ENCODE measurements around the gene CLCNKA.
"Not testable (repeated sequence)": the region's sequence is repeated elsewhere in the genome, so short reads cannot be mapped to it uniquely, and the experiment has no call there.

The CLCNKA gene

GRCh38 chr1:16046842-16047241, 25.0 kb downstream of the CLCNKA start:
- no peak for DNase-seq

- DNase-seq, result no peak
These were observed 26.1 kb downstream of the CLCNKA start for GRCh38 chr1:16047791-16048475.

GRCh38 chr1:16048573-16049189, 26.8 kb downstream of the CLCNKA start:
- peak; percentile 55 for DNase-seq

- DNase-seq, result no peak
These were observed 28.5 kb downstream of the CLCNKA start for GRCh38 chr1:16050328-16050727.

GRCh38 chr1:16051039-16051438, 29.2 kb downstream of the CLCNKA start:
- DNase-seq, result no peak

- DNase-seq, result not testable (repeated sequence)
These were observed 30.1 kb downstream of the CLCNKA start for GRCh38 chr1:16051949-16052348.

- no peak for DNase-seq
These were observed 32.1 kb downstream of the CLCNKA start for GRCh38 chr1:16053781-16054502.

- no peak for DNase-seq
These were observed 33.0 kb downstream of the CLCNKA start for GRCh38 chr1:16054598-16055540.

GRCh38 chr1:16055613-16056520, 34.0 kb downstream of the CLCNKA start:
- peak; percentile 86 for DNase-seq

- not testable (repeated sequence) for DNase-seq
These were observed 34.7 kb downstream of the CLCNKA start for GRCh38 chr1:16056521-16056912.

GRCh38 chr1:16057314-16057915, 35.6 kb downstream of the CLCNKA start:
- not testable (repeated sequence) for DNase-seq

- DNase-seq, result not testable (repeated sequence)
These were observed 36.7 kb downstream of the CLCNKA start for GRCh38 chr1:16058394-16059120.

- peak; percentile 74 for DNase-seq
These were observed 39.4 kb downstream of the CLCNKA start for GRCh38 chr1:16061266-16061665.

- DNase-seq, result peak; percentile 13
These were observed 40.3 kb downstream of the CLCNKA start for GRCh38 chr1:16061989-16062686.

- peak; percentile 29 for DNase-seq
These were observed 40.8 kb downstream of the CLCNKA start for GRCh38 chr1:16062687-16063075.

- DNase-seq, result no peak
These were observed 41.5 kb downstream of the CLCNKA start for GRCh38 chr1:16063226-16063829.

- DNase-seq, result no peak
These were observed 42.1 kb downstream of the CLCNKA start for GRCh38 chr1:16063921-16064320.

- no peak for DNase-seq
These were observed 42.9 kb downstream of the CLCNKA start for GRCh38 chr1:16064536-16065268.

GRCh38 chr1:16065269-16065576, 43.4 kb downstream of the CLCNKA start:
- no peak for DNase-seq

All from NCI-H2171 treated with DMSO at 0.1 percent for 48 hours (cell line).